IPS-NIHi7 (cell line): ENCODE results near the gene GALNT9.

ENCODE experiments used
- DNase-seq: peaks from one replicate; pipeline ENCODE4 v3.0.0; 2012; ENCODE audit warnings: mixed read lengths; ENCODE audit errors: extremely low spot score

Gene GALNT9

DNA sequence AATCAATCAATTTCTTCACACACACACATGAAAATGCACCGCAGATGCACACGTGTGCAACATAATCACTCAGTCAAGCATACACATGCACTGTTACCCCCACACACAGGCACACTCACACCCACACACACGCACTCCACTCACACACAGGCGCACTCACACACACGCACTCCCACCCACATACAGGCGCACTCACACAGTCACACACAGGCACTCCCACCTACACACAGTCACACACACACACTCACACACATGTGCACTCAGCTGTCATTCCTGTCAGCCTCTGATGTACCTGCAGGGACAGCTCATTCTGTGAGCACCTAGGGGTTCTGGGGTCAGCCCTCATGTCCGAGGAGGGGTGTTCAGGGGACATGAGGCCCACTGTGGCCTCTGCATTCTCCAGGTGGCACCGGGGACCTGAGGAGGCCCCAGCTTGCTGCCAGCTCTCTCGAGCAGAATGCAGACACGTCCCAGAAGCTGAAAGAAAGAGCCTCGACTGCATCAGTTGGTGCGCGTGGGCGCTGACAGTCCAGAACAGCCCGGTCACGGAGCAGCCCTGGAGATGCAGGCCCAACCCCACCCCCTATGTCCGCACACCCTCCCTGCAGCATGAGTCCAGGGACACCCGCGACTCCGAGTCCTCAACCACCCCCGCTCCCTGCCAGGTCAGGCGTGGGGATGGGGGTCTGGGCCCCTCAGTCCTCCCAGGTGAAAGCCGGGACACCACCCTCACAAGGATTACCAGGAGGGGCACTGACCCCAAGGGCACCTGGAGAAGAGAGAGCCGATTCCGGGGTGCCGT lies 115.8 kb downstream of the GALNT9 start:
- no peak for DNase-seq

- DNase-seq = no peak
These were observed 117.6 kb downstream of the GALNT9 start for GRCh38 chr12:132211816-132212215.

GRCh38 chr12:132211326-132211725 lies 118.1 kb downstream of the GALNT9 start:
- no peak for DNase-seq

DNA sequence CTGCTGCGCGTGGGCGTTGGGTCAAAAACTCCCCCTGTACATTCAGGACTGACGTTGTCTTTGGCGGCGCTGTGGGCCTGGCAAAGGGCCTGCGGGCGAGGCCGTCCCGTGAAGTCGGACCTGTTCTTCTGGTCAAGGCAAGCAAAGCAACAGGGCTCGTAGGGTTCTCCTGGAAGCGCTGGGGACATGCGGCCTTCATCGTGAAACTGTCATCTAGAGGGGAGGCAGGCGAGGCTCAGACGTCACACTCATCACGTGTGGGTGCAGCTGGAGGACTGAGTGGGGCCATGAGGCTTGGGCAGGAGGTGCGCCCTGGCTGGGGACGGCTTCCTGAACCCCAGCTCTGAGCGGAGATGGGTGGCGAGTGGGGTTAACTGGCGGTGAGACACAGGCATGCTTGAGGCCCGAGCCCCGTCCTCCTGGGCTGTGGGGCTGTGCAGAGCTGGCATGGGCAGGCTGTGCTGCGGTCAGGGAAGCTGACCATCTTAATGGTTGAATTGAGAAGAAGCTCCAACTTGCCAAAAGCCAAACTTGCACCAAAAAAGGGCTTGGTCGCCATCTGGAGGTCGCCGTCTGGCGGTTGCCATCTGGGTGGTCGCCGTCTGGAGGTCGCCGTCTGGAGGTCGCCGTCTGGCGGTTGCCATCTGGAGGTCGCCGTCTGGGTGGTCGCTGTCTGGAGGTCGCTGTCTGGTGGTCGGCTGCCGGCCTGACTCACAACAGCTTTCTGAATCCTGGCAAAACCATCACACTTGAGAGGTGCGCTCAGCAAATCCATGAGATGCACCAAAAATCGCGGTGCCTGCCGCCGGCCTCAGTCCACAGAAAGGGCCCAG lies 119.0 kb downstream of the GALNT9 start:
- no peak for DNase-seq

DNA sequence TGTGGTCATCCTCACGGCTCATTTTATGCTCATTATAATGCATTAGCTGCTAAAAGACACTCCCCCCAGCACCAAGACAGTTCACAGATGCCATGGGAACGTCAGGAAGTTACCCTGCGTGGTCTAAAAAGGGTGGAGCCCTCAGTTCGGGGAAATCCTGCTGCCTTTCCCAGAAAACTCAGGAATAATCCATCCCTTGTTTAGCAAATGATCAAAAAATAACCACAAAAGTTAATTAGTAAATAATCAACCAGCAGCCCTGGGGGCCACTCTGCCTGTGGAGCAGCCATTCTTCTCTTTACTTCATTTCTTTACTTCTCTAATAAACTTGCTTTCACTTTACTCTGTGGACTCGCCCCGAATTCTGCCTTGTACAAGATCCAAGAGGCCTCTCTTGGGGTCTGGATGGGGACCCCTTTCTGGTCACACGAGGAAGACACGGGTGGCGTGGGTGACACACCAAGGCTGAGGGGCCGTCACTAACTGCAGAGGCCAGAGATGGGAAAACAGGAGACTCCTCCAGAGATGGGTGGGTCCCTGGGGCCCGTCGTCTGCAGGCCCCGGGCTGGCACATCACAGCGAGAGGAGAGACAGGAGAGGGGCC lies 119.7 kb downstream of the GALNT9 start:
- DNase-seq = no peak

DNA sequence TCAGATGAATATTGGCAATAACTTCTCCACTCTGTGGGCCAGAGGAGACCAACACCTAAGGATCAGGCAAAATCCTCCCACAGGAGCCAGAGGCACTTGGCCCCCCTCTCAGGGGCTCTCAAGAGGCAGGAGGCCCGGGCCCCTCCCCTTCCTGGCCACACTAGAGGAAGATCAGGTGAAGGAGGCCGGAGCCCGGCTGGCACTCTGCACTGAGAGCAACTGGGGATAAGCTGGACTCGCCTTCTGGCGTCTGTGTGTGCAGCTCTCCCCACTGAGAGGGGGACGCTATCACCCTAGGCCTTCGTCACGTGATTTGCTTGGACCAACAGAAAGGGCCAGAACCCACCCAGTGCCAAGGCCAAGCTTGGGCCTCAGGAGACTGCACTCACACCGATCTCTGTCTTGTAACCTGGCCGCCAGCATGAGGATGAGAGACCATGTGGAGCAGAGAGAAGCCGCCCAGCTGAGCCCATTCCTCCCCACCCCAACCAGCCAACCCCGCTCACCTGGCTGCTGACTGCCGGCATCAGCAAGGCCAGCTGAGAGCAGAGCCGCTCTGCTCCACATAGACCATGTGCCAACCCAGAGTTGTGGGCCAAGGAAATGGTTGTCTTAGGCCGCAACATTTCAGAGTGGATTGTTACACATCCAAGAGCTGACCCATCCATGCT lies 121.1 kb downstream of the GALNT9 start:
- DNase-seq = no peak

- DNase-seq = no peak
These were observed 122.2 kb downstream of the GALNT9 start for GRCh38 chr12:132207083-132207775.

GRCh38 chr12:132206046-132206434 lies 123.3 kb downstream of the GALNT9 start:
- DNase-seq = no peak

DNA sequence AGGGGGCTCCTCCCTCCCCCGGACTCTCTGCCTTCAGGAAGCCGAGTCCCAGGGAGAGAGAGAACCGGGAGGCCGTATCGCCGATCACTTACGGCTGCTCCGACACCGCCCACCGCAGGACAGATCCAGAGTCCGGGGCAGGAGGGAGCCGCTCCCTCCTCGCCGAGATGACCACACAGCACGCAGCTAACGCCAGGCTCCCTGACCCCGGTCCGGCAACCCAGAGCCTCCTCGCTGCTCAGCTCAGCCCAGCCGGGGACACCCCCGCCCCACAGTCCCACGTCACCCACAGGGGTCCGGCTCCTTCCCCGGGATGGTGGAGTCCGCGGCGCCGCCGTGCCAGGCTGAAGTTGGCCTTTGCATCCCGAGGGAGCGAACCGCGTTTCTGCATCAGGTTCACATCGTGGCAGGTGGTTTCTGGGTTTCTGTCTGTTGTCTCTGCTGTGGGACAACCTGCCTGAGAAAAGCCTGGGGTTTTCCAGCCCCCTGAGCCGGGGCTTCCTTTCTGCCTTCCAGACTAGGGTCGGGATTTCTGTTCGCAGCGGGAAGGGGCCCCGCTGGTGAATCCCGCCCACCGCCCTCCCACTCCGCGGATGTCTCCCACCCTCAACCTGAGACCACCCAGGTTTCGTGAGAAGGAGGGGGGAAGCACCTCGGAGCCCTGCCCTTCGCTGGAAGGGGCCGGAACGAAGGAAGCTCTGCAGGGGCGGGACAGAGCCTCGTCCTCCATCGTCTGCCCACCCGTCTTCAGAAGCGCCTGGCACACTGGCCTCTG lies 123.9 kb downstream of the GALNT9 start:
- peak; percentile 55 for DNase-seq

GRCh38 chr12:132204793-132205270 lies 124.6 kb downstream of the GALNT9 start:
- DNase-seq = no peak

DNA sequence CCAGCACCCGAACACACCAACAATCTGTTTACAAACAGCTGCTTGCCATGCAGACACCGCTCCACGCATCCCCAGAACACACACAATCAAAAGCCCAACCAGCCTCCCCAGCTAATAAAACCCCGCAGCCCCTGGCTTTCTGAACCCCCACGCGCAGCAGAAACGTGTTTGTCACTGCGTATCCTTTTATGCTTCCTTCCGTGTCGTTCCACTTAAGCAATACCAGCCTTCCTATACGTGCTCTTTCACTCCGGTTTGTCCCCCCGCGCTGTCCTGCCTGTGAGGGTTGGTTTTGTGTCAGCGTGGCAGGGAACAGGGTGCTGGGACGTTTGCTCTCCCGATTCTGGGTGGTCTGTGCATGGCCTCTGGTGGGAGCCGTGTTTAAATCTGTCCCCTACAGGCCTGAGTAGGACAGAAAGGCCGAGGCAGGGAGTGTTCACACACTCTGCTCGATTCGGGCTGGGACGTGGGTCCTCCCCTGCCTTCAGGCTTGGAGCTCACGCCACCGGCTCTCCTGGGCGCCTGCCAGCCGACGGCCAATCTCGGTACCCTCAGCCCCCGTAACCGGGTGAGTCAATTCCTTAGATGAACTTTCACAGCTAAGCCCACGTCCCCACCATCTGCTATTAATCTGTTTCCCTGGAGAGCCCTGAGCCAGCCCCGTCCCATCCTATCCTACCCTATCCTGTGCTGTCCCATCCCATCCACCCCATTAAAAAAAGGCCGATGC lies 125.2 kb downstream of the GALNT9 start:
- no peak for DNase-seq

GRCh38 chr12:132202929-132203721 lies 126.3 kb downstream of the GALNT9 start:
- no peak for DNase-seq

DNA sequence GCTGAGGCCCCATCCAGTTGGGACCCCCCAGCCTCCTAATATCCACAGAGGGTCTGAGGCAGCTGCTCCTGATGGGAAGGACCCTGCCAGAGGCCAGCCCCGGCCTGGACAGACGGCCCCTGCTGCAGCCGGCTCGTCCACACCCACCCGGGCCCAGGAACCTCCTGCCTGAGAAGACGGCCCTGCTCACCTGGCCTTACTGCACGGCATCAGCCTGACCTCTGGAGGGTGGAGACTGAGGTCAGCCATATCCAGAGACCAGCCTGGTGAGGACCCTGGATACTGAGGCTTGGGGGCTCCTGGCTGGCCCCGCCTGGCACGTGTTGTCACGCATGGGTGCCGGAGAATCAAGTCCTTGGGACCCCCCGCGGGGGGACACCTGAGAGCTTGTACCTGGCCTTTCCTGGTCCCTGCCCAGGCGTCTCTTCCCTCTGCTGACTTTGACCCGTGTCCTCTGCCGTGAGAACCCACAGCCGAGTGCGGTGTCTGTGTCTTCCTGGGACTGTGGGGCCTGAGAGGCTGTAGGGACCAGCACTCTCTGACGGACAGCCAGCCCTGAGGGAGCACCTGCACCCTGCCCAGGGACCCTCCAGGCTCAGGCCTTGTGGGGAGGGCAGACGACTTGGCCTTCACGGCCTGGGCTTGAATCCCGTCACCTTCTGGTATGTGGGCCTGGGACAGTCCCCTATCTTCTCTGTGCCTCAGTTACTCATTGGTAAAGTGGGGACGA lies 127.8 kb downstream of the GALNT9 start:
- no peak for DNase-seq

GRCh38 chr12:132200800-132201199 lies 128.6 kb downstream of the GALNT9 start:
- no peak for DNase-seq

- DNase-seq = no peak
These were observed 129.7 kb downstream of the GALNT9 start for GRCh38 chr12:132199526-132200319.

DNA sequence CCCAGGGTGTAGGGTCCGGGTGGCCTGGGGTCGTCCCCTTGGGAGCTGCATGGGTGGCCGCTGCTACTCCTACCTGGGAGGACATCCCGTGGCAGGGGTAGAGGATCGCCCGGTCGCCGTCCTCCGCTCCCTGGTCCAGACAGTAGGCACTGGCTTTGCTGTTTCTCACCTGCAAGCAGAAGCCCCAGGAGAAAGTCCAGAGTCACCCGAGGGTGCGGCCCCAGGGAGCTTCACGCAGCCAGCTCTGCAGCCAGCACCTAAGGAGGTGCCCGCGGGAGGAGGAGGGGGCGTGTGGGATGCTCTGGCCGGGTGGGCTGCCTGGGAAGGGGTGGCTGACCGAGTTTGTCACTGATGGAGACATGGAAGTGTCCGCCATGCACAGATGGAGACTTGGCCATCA lies 130.3 kb downstream of the GALNT9 start:
- DNase-seq = no peak

DNA sequence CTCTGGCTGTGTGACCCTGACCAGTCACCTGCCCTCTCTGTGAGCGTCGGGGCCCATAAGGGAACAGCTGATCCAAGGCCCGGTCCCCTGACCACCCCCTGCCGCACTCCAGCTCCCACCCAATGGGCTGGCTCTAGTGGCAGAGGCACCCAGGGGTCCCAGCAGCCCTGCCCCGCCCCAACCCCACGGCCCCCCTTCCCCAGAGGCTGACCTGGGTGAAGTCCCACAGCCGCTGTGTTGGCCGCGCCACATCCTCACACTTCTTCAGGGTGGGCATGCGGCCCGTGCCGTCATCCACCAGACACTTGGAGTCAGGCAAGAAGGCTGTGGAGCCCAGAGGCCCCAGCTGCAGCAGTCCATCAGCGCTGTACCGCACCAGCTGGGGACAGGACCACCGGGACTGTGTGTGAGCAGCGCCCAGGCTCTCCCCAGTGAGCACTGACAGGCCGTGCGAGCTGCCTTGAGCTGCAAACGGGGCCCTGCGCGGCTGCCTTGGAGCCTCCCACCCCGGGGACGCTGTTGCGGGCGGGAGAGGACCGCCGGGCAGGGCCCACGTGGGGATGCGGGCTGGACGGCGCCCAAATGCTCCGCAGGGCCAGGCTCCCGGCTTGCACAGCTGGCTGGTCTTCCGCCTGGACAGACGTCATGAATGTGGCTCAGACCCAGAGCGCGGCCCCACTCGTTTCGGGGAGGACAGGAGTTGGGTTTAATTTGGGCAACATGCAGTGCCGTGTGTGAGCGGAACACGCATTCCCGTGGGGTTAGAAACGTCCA lies 131.6 kb downstream of the GALNT9 start:
- no peak for DNase-seq
